Measurements from ENCODE around the gene MEGF9.

- TF ChIP-seq, protein P1, sequence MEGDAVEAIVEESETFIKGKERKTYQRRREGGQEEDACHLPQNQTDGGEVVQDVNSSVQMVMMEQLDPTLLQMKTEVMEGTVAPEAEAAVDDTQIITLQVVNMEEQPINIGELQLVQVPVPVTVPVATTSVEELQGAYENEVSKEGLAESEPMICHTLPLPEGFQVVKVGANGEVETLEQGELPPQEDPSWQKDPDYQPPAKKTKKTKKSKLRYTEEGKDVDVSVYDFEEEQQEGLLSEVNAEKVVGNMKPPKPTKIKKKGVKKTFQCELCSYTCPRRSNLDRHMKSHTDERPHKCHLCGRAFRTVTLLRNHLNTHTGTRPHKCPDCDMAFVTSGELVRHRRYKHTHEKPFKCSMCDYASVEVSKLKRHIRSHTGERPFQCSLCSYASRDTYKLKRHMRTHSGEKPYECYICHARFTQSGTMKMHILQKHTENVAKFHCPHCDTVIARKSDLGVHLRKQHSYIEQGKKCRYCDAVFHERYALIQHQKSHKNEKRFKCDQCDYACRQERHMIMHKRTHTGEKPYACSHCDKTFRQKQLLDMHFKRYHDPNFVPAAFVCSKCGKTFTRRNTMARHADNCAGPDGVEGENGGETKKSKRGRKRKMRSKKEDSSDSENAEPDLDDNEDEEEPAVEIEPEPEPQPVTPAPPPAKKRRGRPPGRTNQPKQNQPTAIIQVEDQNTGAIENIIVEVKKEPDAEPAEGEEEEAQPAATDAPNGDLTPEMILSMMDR (IDR thresholded peaks at IDR 0.05) = no peak
- no peak for TF ChIP-seq POLR2AphosphoS5 (IDR thresholded peaks at IDR 0.05)
Measured at GRCh38 chr9:120734607-120735410, 20.5 kb upstream of the MEGF9 start.
